ENCODE measurements around the gene NME8.

DNA sequence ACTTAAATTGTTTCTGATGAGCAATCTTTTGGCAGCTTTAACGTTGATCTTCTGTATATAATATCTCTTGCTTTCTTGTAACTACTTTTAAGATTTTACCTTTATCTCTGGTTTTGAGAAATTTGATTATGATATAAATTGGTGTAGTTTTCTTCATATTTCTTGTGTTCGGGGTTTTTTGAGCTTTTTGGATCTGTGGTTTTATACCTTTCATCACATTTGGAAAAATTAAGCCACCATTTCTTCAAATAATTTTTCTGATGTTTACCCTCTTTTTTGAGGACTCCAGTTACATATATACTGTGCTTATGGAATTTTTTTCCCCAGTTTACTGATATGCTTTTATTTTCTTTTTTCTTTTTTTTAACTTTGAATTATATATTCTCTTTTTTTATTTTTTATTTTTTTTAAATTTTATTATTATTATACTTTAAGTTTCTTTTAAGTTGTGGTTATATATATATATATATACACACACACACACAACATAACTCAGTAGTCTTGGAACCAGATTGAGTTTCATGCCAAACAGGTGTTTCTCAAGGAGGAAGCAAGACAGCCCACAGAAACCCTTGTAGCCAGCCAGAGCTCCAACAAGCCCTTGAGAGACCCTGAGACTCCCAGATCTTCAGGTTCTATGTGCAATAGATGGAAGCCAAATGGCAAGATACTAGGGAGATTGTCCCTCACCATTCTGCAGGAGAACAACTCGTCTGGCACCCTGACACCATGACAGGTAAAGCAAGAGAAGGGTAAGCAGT, 27.5 kb upstream of the NME8 start:
- TF ChIP-seq, protein P1, sequence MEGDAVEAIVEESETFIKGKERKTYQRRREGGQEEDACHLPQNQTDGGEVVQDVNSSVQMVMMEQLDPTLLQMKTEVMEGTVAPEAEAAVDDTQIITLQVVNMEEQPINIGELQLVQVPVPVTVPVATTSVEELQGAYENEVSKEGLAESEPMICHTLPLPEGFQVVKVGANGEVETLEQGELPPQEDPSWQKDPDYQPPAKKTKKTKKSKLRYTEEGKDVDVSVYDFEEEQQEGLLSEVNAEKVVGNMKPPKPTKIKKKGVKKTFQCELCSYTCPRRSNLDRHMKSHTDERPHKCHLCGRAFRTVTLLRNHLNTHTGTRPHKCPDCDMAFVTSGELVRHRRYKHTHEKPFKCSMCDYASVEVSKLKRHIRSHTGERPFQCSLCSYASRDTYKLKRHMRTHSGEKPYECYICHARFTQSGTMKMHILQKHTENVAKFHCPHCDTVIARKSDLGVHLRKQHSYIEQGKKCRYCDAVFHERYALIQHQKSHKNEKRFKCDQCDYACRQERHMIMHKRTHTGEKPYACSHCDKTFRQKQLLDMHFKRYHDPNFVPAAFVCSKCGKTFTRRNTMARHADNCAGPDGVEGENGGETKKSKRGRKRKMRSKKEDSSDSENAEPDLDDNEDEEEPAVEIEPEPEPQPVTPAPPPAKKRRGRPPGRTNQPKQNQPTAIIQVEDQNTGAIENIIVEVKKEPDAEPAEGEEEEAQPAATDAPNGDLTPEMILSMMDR (IDR thresholded peaks at IDR 0.05): no peak
- no peak for TF ChIP-seq POLR2A (IDR thresholded peaks at IDR 0.05)
